Skeletal muscle tissue (tissue), 4 donors: ENCODE measurements around the gene SLC6A4. TPM values are rescaled to one million over a fixed set of nuclear protein-coding genes. Genes with fewer than 3 reads are reported as not detected.
"Not testable (repeated sequence)": the region's sequence is repeated elsewhere in the genome, so short reads cannot be mapped to it uniquely, and the experiment has no call there.

Experiments
- H3K27ac ChIP-seq: one replicate; pipeline ENCODE4 v1.7.0; 2013; ENCODE audit warnings: mild to moderate bottlenecking, low read depth, low read length, inconsistent platforms
- H3K27me3 ChIP-seq, 3 donors: one replicate each; pipeline ENCODE4 v1.7.0; 2013; ENCODE audit warnings: low read length in 3 of 3; ENCODE audit not compliant: control insufficient read depth in 3 of 3, insufficient read depth in 3 of 3
- H3K36me3 ChIP-seq, 3 donors: one replicate each; pipeline ENCODE4 v1.7.0; 2013; ENCODE audit warnings: low read length in 3 of 3; ENCODE audit not compliant: control insufficient read depth in 3 of 3, insufficient read depth in 3 of 3
- H3K4me1 ChIP-seq, 3 donors: one replicate each; pipeline ENCODE4 v1.7.0; 2013; ENCODE audit warnings: low read length in 3 of 3, mild to moderate bottlenecking in 3 of 3; ENCODE audit not compliant: control insufficient read depth in 3 of 3, insufficient read depth in 3 of 3
- H3K4me3 ChIP-seq, 3 donors: one replicate each; pipeline ENCODE4 v1.7.0; 2013; ENCODE audit warnings: low read length in 3 of 3
- H3K9ac ChIP-seq, 3 donors: one replicate each; pipeline ENCODE4 v1.7.0; 2013; ENCODE audit warnings: low read length in 3 of 3, mild to moderate bottlenecking in 3 of 3, moderate library complexity in 2 of 3, low read depth in 1 of 3
- H3K9me3 ChIP-seq, 3 donors: one replicate each; pipeline ENCODE4 v1.7.0; 2013; ENCODE audit warnings: low read length in 3 of 3; ENCODE audit not compliant: control insufficient read depth in 3 of 3
- total RNA-seq: library from RNA; depleted of rRNA; stranded (reverse); fragments of >200 nt; gene quantifications from one replicate; pipeline ENCODE4 v1.2.3, GENCODE V29; 2014
- donor health status: Osteomylitis.

The SLC6A4 gene
- total RNA-seq, 1 donor from 2014 or later = 1.6 TPM

DNA sequence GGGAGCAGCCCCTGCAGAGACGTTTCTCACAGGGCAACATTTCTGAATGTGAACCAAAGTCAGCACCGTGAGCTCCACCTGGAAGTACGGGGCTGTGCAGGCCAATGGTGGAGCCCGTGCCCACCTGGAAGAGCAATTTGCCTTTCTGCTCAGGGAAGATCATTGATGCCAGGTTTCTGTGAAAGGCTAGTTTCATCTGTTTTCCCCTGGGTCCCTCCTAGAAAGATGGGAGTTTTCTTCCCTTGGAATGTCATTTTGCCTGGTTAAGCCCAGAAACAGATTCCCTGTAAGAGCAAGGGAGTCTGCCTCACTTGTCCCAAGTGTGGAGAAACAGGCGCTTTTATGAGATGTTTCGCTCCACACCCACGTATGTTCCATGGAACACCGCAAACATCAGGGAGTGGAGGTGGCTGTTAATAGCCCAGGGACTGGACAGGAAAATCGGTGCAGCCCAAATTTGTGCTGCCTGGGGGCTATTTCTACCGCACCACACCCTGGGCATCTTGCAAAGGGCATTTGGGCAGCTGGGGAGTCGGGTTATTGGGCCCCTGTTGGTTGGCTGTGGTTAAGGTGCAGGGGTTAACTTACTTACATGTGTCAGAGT is 2.6 kb downstream of the SLC6A4 start:
- peaks cover 16 to 18% (median 16%) of the 10 kb centered on the region in 3 donors for H3K4me1 ChIP-seq
- H3K27me3 ChIP-seq = peaks cover 44 to 62% (median 53%) of the 10 kb centered on the region in 3 donors
- H3K36me3 ChIP-seq = no peaks in the 10 kb centered on the region
- H3K9ac ChIP-seq = no peak overlapping the region
- no peaks in the 10 kb centered on the region for H3K9me3 ChIP-seq
- H3K4me3 ChIP-seq = no peak overlapping the region
- no peak overlapping the region for H3K27ac ChIP-seq

DNA sequence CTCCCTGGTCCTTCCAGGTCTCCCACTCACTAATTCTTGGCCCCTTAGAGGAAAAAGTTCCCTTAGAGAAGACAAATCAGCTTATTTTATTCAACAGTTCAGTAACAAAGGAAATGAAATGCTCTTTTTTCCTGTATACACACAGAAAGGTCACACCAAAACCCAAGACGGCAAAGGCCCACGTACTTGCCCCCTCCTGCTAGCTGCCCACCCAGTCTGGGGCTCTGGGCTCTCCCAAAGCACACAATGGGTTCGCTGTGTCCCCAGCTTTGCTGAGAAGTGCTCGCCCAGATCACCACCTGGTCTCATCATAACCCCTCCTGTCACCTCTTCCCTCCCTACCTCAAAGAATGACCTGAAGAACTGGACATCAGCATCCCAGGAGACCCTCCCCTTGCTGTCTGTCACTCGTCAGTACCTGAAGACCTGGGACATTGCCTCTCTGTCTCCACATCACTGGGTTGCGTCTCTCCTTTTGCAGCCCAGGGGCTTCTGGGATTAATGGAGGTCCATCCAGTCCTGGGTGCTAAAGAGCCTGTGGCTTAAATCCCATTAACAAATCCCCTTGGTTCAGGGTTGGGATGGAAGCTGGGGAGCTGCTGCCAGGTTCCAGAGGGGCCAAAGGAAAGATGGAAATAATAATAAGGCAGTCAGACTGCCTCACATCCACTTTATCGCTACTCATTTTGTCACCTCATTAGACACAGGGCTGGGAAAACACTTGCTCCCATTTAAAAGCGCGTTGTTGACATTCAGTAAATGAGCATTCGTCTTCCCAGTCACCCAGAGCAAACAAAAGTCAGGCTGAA is 3.3 kb downstream of the SLC6A4 start:
- no peak overlapping the region for H3K9ac ChIP-seq
- no peaks in the 10 kb centered on the region for H3K36me3 ChIP-seq
- H3K4me1 ChIP-seq = peaks cover 12 to 14% (median 12%) of the 10 kb centered on the region in 3 donors
- H3K27ac ChIP-seq = no peak overlapping the region
- H3K27me3 ChIP-seq = peaks cover 39 to 56% (median 47%) of the 10 kb centered on the region in 3 donors
- H3K9me3 ChIP-seq = no peaks in the 10 kb centered on the region
- H3K4me3 ChIP-seq = no peak overlapping the region

DNA sequence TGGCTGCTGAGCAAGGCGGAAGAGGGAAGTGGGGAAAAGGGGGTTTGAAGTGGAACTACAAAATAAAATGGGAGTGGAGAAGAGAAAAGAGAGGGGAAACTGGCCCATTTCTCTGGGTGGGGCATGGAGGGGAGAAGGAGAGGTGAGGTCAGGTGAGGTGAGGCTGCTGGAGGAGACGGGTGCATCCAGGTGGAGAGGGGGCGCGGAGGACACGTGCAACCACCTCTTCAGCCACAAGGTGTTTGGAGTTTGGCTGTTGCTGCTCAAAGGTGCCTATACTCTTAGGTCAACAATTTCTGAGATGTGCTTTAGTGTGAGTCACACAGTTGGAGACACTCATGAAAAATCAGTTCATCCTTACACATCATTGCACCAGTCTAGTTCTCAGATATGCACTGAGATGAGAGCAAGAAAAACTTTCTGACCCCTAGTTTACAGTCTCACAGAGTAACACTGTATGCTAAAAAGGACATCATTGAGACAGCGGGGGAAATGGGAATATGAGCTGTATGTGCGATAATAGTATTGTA is 4.8 kb downstream of the SLC6A4 start:
- no peak overlapping the region for H3K27ac ChIP-seq
- no peak overlapping the region for H3K4me3 ChIP-seq
- no peaks in the 10 kb centered on the region for H3K36me3 ChIP-seq
- H3K4me1 ChIP-seq = peaks cover 4 to 6% (median 6%) of the 10 kb centered on the region in 3 donors
- no peaks in the 10 kb centered on the region for H3K9me3 ChIP-seq
- H3K9ac ChIP-seq = no peak overlapping the region
- peaks cover 35 to 51% (median 45%) of the 10 kb centered on the region in 3 donors for H3K27me3 ChIP-seq

DNA sequence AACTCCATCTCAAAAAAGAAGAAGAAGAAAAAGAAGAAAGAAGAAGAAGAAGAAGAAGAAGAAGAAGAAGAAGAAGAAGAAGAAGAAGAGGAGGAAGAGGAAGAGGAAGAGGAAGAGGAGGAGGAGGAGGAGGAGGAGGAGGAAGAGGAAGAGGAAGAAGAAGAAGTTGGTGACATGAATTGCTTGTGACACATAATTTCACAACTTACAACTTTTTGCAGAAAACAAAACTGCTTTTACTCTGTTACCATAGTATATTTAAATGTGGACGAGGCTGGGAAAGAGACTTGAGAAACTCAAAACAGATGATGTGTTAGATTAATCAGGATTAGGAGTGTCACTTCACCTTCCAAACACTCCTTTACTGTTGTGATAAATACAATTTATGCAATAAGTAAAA is 5.5 kb downstream of the SLC6A4 start:
- not testable (repeated sequence) for H3K9me3 ChIP-seq, H3K9ac ChIP-seq, H3K4me3 ChIP-seq, H3K27ac ChIP-seq, H3K36me3 ChIP-seq, H3K4me1 ChIP-seq
- peaks cover 30 to 45% (median 40%) of the 10 kb centered on the region in 3 donors for H3K27me3 ChIP-seq

DNA sequence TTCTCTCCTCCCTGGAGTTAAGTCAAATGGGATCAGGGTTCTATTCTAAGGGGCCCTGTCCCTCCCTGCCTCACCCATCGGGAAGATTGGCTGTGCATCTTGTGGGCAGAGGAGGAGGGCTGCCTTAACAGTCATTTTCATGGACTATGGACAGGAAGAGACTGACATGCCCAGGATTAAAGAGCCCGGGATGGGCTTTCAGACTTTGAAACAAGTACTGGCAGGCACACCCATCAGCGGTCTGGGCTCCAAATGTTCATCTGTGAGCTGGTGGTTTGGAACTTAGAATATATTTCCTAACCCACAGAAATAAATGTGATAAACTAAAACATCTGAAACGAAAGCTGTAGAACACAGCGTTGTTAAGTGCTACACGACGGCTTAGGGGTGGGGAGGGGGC is 6.5 kb downstream of the SLC6A4 start:
- H3K27ac ChIP-seq = no peak overlapping the region
- H3K27me3 ChIP-seq = peaks cover 27 to 35% (median 31%) of the 10 kb centered on the region in 3 donors
- H3K4me1 ChIP-seq = no peaks in the 10 kb centered on the region
- H3K36me3 ChIP-seq = no peaks in the 10 kb centered on the region
- H3K4me3 ChIP-seq = no peak overlapping the region
- H3K9me3 ChIP-seq = no peaks in the 10 kb centered on the region
- no peak overlapping the region for H3K9ac ChIP-seq

DNA sequence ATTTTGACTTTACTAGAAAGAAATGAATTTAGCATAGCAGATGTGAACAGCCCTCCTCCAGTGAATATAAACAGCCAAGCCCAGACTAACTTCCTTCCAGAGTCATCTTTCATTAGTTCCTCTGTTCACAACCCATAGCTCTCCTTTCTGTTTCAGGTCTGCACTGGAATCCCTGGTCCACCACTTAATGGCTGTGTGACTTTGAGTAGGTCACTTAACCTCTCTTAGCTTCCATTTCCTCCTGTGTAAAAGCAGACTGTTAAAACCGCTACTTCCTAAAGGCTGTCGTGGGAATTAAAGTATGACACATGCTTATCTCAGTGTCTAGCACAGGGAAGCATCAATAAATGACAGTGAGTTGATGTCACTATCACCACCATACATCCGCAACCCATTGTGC is 7.5 kb downstream of the SLC6A4 start:
- H3K4me3 ChIP-seq = no peak overlapping the region
- peaks cover 24 to 28% (median 25%) of the 10 kb centered on the region in 3 donors for H3K27me3 ChIP-seq
- no peak overlapping the region for H3K27ac ChIP-seq
- H3K4me1 ChIP-seq = no peaks in the 10 kb centered on the region
- no peak overlapping the region for H3K9ac ChIP-seq
- H3K36me3 ChIP-seq = no peaks in the 10 kb centered on the region
- H3K9me3 ChIP-seq = no peaks in the 10 kb centered on the region

DNA sequence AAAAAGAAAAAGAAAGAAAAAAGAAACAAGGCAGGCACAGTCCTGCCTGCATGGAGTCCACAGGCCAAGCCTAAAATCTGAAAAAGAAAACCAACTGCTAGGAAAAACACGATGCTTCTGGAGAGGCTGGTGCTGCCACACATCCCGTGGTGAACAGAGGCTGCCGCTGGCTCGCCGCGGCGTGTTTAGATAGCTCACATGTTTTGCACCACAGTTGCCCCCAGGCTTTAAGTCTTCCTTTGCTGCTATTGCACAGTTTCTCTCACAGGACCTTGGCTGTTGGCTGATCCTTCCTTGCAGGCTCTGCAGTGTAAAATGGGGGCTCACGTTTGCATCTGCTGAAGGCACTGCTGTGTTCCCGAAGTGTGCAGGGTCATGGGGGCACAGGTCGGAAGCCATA is 8.6 kb downstream of the SLC6A4 start:
- no peak overlapping the region for H3K27ac ChIP-seq
- no peaks in the 10 kb centered on the region for H3K4me1 ChIP-seq
- H3K9me3 ChIP-seq = no peaks in the 10 kb centered on the region
- peaks cover 17 to 19% (median 19%) of the 10 kb centered on the region in 3 donors for H3K27me3 ChIP-seq
- no peak overlapping the region for H3K9ac ChIP-seq
- no peaks in the 10 kb centered on the region for H3K36me3 ChIP-seq
- H3K4me3 ChIP-seq = no peak overlapping the region

DNA sequence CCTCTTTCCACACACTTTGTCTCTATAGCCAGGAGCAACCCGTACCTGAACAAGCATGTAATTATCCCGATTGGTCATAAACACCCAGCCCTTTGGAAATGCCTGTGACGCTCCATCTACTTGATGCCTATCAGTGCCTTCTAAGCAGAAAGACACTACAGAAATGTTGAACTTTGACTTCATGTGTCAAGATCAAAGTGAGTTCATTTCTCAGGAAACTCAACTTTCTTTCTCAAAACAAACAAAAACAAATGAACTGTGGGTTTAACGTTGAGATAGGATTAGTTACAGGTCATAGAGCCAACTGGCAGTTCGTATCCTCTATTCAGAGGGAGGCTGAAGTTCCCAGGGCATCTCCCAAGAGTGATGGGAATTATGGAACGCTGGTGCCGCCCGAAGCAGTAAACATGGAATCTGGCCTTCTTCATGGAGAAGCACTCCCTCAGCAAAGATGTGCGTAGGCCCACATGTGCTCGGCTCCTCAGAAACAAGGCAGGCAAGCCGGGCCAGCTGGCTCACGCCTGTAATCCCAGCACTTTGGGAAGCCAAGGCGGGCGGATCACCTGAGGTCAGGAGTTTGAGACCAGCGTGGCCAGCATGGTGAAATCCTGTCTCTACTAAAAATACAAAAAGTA is 9.5 kb downstream of the SLC6A4 start:
- Histone ChIP-seq H3K4me3 (no peak overlapping the region), H3K4me1 (no peaks in the 10 kb centered on the region), H3K36me3 (no peaks in the 10 kb centered on the region), H3K27ac (no peak overlapping the region), H3K9ac (no peak overlapping the region), H3K9me3 (no peaks in the 10 kb centered on the region), H3K27me3 (peaks cover 15 to 22% (median 22%) of the 10 kb centered on the region in 3 donors)

DNA sequence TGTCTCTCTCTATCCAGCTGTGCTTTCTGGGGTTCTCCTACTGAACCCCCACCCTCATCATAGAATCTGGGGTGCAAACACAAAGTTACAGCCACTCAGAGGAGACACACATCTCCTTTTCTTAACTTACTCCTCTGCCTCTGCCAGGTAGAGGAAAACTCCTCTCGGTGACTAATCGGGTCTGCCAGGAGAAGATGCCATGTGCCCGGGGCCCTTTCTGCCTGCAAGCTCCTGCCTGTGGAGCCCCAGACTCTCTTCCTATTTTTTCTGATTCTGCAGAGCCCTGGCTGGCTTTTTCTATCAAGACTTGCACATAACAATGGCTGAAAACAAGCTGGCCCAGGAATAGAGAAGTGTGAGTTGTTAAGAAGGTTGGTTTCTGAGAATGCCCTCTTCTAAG is 10.4 kb downstream of the SLC6A4 start:
- H3K9me3 ChIP-seq = no peaks in the 10 kb centered on the region
- no peaks in the 10 kb centered on the region for H3K4me1 ChIP-seq
- H3K4me3 ChIP-seq = no peak overlapping the region
- no peaks in the 10 kb centered on the region for H3K36me3 ChIP-seq
- no peak overlapping the region for H3K9ac ChIP-seq
- peaks cover 15 to 18% (median 16%) of the 10 kb centered on the region in 3 donors for H3K27me3 ChIP-seq
- no peak overlapping the region for H3K27ac ChIP-seq
